Epidermal melanocyte (primary cell): ENCODE results near the gene PRMT7.

Experiments used
- DNase-seq: peaks from one replicate; pipeline ENCODE4 v3.0.0; 2011; ENCODE audit warnings: low spot score; ENCODE audit not compliant: insufficient read length

Gene PRMT7

DNA sequence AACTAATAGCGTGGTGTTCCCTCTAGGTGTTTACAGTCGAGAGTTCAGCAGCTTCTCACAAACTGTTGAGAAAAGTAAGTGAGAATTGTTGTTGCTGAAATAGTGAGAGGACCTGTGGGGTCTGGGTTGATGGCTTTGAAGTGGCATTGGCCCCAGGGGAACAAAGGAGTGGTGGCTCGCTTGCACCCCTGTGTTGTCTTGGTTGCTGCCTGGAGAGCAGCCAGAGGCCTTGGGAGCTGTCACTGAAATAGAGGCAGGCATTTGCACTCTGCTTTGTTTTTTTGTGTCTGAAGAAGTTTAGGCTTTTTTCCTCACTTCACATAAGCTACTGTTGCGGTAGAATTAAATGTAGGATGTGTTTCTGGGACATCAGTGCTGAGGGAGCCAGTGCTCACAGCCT lies 36.8 kb downstream of the PRMT7 start:
- no peak for DNase-seq

- DNase-seq, result no peak
Measured at GRCh38 chr16:68348639-68349445, 38.0 kb downstream of the PRMT7 start.

DNA sequence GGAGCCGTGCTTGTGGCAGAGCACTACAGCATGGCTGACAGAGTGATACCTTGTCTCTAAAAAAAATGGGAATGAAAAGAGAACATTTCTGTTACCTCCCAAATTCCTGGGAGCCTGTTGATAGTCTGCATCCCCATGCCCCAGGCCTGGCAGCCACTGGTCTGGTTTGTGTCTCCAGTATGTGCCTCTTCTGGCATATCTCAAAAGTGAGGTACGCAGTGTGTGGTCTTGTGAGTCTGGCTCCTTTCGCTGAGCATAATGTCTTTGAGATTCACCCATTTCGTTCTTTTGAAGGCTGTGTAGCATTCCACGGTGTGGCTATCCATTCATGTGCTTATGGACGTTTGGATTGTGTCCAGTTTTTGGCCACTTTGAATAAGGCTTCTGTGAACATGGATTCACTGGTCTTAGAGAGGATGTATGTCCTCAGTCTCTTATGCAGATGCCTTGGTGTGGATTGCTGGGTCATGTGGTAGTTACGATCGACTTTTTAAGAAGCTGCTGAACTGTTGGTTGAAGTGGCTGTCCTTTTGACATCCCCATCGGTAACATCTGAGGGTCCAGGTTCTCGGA lies 39.1 kb downstream of the PRMT7 start:
- DNase-seq, result peak; percentile 32

GRCh38 chr16:68350813-68351350 lies 40.1 kb downstream of the PRMT7 start:
- no peak for DNase-seq

- DNase-seq, result no peak
Measured at GRCh38 chr16:68351463-68351862, 40.6 kb downstream of the PRMT7 start.

DNA sequence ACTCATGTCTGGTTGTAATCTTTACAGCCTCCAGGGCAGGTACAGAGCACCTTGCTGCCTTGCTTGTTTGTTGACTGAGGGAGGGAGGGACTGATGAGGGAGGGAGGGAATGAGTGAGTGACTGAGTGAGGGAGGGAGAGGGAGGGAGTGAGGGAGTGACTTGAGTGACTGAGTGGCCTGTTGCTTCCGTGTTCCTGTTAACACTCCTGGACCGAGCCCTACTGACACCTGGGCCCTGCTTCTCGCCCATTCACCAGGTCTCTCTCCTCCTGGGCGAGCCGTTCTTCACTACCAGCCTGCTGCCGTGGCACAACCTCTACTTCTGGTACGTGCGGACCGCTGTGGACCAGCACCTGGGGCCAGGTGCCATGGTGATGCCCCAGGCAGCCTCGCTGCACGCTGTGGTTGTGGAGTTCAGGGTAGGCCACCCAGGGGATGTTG lies 41.2 kb downstream of the PRMT7 start:
- DNase-seq, result no peak

DNA sequence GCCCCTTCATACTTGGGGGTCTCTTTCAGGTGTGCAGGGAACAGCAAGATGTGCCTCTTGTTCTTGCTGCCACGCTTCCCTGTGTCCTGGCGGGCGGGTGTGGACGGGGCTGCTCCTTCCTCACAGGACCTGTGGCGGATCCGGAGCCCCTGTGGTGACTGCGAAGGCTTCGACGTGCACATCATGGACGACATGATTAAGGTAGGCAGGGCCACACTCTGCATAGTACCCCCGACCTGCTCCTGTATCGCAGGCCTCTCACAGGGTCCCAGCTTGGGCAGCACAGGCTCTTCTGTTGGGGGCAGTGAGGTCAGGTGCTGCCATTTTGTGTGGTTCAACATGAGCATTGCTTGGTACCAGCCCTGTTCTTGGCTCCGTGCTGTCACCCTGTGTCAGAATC lies 42.5 kb downstream of the PRMT7 start:
- DNase-seq, result no peak

- no peak for DNase-seq
Measured at GRCh38 chr16:68354816-68355215, 44.0 kb downstream of the PRMT7 start.

- DNase-seq, result no peak
Measured at GRCh38 chr16:68355447-68356248, 44.8 kb downstream of the PRMT7 start.

DNA sequence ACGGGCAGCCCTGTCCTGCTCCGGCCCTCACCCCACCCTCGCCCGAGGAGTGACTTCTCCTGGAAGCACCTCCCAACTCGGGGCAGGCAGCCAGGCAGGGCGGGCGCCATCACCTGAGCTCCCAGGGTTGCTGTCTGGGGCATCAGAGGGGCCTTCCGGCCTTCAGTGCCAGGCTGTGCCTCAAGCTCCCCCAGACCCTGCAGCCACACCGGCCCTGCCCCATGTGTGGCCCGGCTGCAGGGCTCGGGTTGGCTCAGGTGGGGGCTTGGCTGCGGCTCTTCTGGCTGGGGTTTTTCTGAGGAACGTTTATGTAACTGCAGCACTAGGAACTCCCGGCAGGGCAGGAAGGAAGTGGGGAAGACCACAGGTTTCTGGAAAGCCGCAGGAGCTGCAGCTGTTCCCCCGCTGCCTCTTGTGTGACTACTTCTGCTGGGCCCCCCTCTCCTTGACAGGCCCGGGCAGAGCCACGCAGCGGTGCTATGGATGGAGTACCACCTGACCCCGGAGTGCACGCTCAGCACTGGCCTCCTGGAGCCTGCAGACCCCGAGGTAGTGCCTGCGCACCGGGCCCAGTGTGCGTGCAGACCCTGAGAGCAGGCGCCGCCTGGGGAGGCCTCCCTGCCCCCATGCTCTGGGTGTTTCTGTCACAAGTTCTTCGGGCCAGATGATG lies 45.6 kb downstream of the PRMT7 start:
- DNase-seq, result no peak

DNA sequence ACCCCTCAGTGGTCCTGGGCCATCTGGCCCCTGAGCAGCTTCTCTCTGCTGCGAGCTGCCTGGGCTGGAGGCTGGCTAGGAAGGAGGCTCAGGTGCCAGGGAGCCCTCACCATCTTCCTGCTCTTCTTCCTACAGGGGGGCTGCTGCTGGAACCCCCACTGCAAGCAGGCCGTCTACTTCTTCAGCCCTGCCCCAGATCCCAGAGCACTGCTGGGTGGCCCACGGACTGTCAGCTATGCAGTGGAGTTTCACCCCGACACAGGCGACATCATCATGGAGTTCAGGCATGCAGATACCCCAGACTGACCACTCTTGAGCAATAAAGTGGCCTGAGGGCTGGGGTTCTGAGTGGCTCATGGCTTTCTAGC lies 46.1 kb downstream of the PRMT7 start:
- no peak for DNase-seq

DNA sequence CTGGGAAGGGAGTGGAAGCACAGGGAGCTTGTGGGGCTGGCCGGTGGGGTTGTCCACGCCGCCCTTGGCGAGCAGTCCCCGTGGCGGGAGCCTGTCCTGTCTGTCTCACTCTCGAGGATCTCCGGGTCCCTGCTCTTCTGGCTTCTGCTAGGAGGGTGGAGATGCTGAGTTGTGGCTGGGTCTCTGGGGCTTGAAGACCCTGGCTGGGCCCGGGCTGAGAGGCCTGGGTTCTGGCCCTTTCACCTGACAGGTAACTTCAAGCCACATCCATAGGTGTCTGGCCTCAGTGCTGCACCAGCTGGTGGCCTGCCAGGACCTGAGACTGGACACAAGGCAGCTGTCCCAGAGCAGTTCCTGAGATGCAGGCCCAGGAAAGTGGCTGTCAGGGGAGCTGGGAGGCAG lies 46.7 kb downstream of the PRMT7 start:
- no peak for DNase-seq

GRCh38 chr16:68357923-68358322 lies 47.1 kb downstream of the PRMT7 start:
- no peak for DNase-seq

DNA sequence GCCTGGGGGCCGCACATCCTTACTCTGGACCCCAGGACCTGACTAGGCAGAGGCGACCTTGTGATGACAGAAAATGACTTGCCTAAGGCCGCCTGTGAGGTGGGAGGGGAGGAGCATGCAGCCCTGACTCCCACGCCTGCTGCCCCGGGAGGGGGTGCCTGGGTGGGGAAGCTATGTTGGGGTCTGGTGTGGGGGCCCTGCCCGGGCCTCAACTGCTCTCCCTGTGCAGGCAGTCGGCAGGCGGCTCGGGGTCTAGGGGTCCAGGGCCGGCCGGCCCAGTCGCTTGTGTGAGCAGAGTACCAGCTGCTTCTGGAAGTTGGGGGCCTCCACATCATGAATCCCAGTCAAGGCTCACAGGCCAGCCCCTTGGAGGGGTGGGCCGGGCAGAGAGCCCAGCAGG lies 48.1 kb downstream of the PRMT7 start:
- no peak for DNase-seq

GRCh38 chr16:68359398-68360191 lies 48.8 kb downstream of the PRMT7 start:
- no peak for DNase-seq

DNA sequence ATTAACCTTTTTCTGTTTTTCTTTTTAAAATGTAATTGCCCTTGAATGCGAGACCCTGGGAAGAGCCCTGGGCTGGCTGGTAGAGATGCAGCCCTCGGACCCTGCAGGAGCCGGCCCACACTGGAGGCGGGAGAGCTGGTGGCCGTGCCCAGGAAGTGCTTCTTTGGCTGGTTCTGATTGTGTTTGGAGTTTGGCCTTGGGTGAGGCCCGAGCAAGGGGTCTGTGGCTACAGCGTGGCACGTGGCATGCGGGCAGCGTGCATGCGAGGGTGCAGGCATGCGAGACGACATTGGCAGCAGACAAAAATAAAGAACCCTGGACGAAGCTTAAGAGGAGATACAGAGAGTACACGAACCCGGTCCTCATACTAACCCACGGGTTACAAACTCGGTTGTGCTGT lies 49.7 kb downstream of the PRMT7 start:
- DNase-seq, result no peak

GRCh38 chr16:68360956-68361355 lies 50.1 kb downstream of the PRMT7 start:
- DNase-seq, result no peak

- DNase-seq, result no peak
Measured at GRCh38 chr16:68361485-68361884, 50.7 kb downstream of the PRMT7 start.

DNA sequence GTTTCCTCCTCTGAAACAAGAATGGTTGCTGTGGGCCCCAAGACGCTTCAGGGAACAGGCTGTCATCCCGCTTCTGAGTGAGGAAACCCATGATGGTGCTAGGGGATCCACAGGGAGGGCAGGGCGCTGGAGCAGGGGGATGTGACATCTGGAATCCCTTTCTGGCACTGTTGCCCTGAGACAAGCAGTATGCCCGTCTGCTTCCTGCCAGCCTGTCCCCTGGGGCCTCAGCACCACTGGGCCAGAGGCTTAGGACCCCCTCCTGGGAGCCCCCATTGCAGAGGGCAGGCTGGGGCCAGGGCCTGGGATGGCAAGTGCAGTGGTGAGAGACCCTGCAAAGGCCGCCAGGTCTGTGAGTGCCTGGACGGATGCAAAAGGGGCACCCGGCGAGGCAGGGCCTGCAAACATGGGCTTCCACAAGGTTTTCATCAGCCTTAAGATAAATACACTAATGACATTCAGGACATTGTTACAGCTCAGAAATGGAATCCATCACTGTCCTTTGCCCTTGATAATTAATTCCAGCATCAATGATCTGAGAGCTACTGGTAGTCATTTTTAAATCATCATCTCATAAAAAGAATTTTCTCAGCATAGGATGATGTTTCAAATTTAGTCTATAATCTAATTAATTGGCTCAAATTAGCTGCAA lies 51.6 kb downstream of the PRMT7 start:
- no peak for DNase-seq

DNA sequence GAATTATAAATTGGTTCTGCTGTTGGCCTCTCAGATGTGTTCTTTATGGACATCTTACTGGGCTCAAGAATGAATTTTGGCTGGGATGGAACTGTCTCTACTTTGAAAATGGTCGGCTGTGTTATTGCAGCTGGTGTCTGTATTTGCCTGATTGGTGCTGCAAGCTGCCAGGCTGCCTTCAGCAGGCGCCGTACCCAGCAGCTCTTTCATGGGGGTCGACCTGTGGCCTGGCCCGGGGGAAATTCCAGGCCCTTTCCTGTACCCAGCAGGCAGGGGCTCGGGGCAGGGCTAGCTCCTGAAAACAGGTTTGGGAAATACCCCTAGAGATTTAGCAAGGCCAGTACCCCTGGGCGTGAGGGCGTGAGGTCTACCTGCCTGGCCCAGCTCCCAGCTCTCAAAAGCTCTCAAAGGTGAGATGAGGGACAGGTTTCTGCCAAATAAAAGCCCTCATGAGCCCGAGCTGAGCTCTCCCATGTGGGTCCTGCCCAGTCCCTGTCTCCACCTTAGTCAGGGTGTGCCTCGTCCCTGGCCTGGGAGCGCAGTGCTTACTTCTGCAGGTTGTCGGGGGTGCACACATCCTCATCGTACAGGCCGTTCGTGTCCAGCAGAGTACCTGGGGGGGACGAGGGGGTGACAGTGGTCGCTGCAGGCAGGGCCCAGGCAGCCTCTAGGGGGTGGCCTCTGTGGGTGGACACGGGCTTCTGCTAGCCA lies 52.3 kb downstream of the PRMT7 start:
- DNase-seq, result no peak
